Skin of body (tissue), 2 donors: Measurements from ENCODE around the gene ING3. TPM values are rescaled to one million over a fixed set of nuclear protein-coding genes. Genes with fewer than 3 reads are reported as not detected.

Experiments
- DNase-seq: peaks from one replicate; lab custom pipeline; 2025; lab: John Stamatoyannopoulos, UW
- total RNA-seq: library from RNA; depleted of rRNA; stranded (reverse); fragments of >200 nt; gene quantifications from one replicate; pipeline ENCODE4 v1.2.3, GENCODE V29; 2014

The ING3 gene, protein sequence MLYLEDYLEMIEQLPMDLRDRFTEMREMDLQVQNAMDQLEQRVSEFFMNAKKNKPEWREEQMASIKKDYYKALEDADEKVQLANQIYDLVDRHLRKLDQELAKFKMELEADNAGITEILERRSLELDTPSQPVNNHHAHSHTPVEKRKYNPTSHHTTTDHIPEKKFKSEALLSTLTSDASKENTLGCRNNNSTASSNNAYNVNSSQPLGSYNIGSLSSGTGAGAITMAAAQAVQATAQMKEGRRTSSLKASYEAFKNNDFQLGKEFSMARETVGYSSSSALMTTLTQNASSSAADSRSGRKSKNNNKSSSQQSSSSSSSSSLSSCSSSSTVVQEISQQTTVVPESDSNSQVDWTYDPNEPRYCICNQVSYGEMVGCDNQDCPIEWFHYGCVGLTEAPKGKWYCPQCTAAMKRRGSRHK
- total RNA-seq: 14.8 TPM

DNA sequence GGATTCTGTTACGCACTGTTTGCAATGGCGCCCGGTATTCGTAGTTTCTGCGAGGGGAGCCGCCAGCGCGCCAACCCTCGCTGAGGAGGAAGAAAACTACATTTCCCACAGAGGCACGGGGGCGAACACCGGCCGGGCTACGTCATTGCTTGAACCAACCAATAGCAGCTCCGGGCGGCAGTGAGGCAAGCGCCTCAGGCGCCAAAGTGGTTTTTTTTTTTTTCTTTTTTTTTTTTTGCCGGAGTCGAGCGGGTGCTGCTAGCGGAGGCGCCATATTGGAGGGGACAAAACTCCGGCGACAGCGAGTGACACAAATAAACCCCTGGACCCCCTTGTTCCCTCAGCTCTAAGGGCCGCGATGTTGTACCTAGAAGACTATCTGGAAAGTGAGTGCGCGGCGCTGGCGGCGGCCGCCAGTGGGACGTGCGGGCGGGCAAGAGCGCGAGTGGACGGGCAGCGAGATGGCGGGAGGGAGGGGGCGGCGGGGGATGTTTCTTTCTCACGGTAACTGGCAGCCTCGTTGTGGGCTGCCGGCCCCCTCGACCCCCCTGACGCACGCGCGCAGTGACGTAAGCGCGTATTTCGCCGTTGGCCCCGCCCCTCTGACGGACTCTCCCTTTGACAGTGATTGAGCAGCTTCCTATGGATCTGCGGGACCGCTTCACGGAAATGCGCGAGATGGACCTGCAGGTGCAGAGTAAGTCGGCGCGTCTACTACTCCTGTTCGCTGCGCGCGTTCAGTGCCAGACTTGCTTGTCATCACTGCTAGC is at the start of gene ING3:
Gene ING3 (plus strand): TSS at position 239 of the 770 bp plus-strand sequence. CDS start 120 bp downstream, at position 359.
- peak; percentile 98 for DNase-seq

DNA sequence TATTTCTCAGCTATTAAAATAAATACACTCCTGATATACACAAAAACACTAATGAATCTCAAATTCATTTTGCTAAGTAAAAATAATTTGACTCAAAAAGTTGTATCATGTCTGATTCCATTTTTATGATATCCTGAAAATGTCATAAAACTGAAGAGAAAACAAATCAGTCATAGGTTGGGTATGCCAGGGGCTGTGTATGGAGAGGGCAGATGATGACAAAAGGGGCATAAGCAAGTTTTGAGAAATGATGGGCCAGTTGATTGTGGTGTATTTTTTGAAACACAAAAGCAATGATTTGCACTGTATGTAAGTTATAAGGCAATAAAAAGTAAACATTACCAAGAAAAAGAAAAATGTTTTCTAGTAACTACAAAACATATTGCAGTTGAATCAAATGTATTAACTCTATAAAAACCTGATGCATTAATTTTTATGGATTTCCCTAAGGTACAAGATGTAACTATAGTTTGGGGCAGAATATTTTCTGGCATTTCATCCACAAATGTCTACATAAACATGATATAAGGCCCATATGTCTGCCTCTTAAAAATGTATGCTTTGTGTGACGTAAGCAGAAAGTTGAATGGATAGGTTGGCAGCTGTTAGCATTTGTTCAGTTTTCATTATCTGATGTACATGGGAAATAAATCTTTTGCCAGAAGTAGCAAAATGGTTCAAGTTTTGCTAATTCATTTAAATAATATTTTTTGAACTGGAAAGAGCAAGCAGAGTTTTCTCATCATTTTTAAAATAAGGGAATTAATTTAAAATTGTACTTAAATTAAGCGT is 35.1 kb upstream of the ING3 start:
- no peak for DNase-seq

DNA sequence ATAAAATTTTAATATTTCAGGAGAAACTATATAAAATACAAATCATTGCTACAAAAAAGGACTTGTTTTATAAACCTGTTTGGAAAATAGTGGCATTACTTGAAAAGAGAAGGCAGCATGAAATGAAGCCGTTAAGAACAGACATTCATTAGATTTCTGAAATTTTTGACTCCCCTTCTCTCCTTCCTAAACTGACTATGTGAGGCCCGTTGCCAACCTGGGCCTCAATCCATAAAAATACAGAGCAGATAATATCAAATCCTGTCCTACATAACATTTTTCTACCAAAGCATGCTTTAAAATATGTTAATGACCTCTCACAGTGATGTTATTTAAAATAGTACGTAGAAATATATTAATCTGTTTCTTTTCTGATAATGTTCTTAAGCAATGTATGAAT is 34.5 kb upstream of the ING3 start:
- no peak for DNase-seq

DNA sequence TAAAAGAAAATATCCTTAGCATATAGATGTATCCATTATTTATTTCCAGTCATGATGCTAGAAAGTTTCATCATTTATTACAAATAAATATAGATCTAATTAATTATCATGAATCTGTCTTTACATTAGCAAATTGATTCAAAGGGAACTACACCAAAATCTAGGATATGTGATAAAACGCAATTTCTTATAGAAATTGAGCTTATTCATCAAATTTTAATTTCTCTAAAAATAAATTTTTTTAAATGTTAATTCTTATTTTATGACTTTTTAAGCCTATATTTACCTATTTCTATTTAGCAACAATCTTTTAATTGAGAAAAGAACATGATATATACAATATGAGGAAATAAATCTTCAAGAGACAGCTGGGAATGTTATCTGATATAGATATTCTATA is 34.0 kb upstream of the ING3 start:
- no peak for DNase-seq

DNA sequence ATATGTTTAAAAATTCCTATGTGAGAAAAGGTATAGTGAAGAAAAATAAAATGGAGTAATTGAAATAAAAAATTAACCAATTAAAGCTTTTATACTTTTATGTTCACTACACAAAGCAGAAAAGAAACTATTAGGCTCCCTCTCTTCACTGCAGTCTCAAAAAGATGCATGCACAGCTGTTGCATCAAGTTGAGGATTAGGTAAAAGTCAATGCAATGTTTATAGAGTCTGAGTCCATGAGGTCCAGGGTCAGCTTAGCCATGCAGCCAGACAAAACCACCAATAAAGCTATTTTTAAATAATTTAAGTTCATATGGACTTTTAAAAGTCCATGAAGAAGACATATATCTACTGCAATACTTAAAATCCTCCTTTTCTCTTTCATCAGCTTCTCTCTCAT is 31.1 kb upstream of the ING3 start:
- DNase-seq: no peak

DNA sequence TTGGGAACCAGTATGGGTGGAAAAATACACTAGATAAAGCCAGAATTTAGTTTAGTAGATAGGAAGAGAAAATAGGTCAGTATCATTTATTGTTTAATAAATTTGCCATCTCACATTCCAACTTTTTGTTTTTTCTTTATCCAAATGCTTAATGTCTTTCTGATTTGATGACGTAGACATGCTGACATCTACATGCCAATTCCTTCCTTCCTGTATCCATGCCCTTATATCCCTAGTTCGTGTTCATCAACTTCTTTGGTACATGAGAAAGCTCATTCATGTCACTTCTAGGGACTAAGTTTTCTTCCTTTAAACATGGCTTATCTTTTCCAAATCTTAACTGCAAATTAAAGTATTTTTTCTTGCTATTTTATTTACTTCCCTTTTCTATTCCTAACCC is 30.5 kb upstream of the ING3 start:
- no peak for DNase-seq

DNA sequence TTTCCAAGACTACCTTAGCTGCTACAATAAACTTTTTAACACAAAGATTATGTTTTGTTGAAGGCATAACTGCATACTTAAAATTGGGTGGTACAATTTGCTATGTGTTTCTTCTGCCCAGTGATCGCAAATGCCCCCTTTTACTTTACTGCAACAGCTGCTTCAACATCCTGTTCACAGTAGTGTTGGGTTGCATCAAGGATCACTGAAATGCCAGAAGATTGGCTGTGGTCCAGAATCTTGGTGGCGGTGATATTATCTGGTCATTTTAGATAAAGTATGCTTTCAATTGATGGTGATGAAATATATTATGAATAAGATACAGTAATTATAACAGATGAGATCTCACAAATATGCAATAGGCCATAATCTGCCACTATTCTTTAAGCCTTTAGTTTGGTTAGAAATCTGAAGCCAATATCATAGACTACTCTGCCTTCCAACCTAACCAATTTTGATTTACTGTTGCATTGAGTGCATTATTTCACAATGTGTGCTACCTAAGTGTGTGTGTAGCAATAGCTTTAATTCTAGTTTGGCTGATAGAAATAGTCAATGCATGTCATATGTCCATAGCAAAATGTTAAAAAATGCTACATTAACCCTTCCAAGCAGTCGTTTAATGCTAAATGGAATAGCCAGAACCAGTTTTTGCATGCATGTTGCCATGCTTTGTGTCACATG is 29.8 kb upstream of the ING3 start:
- DNase-seq: no peak

DNA sequence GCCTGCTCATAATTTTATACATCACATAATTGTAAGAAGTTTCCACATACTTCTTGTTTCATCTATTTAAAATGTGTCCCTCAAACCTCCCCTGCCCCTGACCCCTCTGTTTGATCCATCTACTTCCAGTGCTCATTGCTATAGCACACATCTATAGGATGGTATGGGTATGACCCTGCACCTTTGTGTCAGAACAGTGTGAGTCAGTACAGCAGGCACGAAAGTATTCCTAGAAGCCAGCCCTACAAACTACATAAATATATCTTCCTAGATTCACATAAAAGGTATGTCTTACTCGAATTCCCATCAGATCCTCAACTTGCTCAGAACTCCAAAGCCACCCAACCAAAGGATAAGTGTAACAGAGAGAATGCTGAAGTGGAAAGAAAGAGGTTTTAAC is 25.7 kb upstream of the ING3 start:
- DNase-seq: no peak

DNA sequence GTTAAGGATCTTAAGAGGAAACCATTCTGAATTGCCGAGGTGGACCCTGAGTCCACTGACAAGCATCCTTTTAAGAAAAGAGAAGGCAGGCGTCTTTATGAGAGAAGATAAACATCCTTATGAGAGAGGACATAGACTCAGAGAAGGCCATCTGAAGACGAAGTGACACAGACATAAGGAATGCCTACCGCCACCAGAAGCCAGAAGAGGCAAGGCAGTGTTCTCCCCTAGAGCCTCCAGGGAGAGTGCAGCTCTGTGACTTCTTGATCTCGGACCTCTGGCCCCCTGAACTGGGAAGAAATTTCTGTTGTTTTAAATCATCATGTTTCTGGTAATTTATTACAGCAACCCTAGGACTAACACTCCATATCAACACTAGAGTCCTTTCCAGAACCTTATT is 25.2 kb upstream of the ING3 start:
- DNase-seq: no peak

DNA sequence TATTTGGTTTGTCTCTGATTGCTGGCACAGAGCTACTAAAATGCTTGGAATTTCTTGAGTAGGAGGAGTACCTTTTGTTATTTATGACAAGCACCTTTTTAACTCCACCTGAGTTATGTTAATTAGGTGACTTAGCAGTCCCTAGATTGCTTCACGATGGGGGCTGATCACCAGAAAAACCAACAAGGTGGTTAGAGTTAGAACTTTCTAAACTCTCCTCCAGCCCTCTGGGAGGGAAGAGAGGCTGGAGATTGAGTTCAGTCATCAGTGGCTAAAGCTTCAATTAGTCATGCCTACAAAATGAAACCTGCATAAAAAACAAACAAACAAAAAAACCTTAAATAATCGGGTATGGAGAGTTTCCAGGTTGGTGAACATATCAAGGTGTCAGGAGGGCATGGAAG is 23.6 kb upstream of the ING3 start:
- DNase-seq: no peak

DNA sequence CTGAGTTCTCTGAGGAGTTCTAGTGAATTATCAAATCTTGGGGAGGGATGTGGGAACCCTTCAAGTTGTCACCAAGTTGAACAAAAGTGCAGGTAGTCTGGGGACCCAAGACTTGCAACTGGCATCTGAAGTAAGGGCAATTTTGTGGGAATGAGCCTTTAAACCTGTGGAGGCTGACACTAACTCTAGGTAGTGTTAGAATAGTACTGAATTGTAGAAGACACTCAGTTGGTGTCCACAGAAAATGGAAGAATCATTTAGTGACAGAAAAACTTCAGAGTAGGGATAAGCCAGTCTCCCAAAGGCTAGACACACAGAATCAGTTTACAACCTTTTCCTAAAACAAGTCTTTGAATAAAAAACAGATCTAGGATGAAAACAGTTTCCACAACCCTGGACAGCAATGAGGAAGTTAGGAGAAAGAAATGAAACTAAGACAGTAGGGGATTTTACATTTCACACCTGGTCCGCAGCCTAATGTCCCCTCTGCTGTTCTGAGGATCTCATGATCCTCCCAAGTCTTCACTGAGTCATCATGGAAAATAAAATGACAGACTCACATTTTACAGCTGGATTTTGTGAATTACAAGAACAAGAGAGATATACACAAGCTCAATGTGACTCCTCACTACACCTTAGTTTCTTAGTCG is 23.0 kb upstream of the ING3 start:
- no peak for DNase-seq

DNA sequence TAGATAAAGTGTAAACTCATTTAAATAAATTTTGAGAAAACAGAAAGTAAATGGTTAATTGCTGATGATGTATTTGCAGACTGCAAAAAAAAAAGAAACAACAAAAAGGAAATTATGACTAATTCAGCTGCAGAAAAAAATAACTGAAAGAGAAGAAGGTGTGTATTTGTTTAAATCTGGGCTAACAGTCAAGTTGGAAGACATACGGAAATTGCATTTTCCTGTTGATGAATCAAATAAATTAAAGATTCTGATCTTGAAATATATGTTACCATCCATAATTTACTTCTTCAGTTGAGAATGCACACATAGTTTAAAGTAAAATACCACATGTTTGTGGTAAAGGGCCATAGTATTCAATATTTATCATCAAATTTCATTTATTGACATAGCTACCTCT is 19.3 kb upstream of the ING3 start:
- DNase-seq: no peak

DNA sequence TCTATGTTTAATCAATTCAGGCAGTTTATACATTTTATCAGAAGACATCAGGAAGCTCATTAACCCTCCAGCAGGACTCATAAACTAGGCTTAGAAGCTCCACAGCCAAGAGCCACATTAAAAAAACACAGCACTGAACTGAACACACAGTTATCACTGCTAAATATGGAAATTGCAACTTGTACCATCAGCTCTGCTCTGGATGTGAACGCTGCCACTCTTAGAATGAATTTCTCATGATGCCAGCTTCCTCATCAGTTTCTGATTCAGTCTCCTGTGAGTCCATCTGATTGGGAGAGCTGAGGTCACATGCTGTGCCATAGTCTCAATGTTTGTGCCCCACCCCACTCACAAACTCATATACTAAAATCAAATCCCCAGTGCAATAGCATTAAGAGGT is 17.1 kb upstream of the ING3 start:
- no peak for DNase-seq

DNA sequence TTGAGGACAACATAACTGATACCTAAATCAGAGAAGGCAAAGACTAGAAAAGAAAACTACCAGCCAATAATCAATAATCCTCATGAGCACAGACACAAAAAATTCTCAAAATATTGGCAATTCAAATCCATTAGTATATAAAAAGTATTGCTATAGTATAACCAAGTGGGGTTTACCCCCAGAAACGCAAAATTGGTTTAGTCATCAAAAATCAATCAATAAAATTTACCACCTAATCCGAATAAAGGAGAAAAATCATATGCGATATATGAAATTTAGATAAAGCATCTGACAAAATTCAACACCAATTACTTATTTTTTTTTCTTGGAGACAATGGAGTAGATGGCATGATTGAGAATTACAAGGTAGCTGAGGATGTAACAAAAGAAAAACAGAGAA is 11.2 kb upstream of the ING3 start:
- no peak for DNase-seq

DNA sequence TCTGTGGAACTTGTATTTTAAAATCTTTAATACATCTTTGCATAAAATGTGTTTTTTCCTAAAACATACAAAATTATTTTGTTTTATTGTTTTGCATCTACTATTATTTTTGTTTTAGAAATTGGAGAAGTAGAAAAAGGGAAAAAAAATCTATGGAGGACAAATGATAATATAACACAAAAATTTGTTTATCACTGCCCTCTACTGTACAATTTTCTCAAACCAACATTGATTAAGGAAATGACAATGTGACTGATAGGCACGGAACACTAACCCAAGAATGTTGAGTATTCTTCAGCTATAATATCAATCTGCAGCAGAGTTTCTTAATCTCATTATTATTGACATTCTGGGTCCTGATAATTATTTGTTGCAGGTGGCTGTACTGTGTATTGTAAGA is 9.5 kb upstream of the ING3 start:
- DNase-seq: no peak

DNA sequence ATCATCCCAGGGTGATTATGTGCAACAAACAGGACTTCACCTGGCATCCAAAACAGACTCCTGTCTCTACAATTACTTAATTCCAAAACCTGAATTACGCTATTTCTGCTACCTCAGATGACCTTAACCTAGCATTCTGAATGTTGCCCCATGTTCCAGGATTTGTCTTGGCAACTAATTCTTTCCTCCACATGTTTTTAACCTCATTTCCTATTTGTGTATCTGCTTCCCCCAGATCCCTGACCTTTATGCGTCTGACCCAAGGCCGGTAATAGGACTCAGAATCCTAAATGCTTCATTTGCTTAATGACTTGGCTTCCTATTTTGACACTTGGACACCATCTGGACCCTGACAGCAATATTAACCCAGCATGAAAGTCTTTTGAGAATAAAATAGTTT is 8.7 kb upstream of the ING3 start:
- DNase-seq: peak; percentile 12

DNA sequence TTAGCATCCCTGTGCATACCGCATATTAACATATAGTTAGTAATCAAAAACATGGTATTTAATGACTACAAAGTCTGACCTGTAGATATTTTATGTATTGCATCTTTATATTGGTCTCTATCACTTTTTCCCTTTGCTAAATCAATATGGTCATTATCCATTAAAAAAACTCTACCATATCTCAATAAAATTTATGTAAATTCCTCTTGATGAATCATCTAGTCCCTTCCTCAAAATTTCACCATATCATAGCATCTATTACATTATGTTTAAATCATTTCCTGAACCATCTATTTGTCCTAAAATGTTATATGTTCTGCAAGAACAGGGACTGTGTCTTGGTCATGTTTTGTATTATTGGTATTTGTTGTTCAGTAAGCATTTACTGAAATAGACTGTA is 7.7 kb upstream of the ING3 start:
- DNase-seq: no peak

DNA sequence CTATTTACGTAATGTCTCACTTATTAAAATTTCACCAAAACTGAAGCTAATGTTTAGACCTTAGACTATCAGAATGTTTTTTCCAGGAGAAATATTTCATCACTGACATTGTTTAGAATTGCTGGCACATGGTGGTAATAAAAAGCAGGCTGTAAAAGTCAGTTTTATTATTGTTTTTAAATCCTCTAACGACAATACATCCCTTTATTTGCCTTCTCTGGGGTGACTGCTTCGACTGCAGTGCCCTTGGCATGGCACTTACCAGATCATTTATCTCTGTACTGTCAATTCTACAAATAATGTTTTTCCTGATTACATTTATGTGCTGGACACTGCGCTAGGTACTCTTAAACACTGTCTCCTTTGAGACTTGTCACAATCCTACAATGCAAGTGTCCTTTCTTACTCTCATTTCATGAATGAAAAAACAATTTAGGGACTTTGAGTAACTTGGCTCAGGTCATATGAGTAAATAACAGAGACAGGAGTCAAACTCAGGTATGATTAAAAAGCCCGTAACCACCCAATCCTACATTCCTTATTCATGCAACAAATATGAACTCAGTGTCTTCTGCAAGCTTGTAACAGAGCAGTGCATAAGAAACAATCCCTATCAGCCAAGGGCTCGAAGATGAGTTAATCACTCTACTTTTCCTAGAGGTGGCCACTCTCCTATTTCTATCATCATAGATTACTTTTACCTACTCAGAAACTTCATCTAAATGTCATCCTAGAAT is 5.6 kb upstream of the ING3 start:
- DNase-seq: no peak

DNA sequence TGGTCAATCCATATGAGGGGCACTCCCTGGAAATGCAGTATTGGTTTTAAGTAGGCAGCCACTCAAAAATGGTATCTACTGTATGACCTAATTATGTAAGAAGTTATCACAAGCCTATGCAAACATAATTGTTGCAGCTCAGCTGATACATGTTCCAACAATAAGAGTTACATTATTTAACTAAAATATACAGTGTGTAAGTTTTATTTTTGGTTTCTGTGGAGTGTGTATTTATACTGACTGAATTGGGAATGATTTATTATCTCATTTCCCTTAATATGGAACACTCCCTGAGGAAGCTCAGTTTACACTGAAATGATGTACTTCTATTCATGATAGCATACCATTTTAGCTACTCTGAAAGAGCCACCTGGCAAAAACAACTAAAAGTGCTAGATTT is 2.6 kb upstream of the ING3 start:
- DNase-seq: no peak

DNA sequence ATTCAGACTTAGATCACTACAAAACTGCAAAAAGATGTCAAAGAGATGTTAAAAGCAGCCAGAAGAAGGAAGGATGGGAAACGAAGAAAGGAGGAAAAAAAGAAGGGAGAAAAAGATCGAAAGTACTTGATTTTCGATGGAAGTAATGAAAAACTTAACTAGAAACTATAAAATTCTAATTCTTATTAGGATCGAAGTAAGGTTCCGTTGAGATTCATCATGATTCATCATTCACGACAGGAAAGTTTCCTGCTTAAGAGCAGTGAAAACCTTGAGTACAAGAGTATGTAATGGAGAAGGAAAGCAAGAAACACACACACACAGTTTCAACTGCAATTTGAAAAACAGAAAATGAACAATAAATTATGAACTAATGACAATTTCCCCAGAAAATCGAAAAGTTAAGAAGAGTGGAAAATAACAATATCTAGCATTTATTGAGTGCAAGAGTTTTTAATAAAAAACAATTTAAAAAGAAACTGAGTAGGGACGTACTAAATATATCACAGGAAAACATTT is 1.1 kb upstream of the ING3 start:
- no peak for DNase-seq
